Measurements from ENCODE around the gene STK33.

STK33 gene

DNA sequence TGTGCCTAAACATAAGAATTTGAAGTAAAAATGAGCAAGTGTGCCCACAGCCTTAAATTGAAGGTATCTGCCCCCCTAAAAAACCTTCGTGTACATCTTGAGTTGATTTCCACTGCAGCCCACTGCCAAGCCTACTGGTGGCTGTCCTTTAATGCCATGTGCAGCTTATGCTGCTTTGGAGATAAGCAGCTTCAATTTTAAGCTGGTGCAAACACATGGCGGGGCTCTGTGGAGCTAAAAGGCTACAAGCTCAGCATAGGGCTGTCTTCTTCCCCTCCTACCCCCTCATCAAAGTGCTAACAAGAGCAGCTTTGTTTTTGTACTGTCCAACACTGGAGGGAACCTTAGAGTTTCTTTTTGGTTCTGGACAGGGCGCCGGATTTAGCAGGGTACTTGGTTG lies 201.9 kb downstream of the STK33 start:
- in situ Hi-C loops (cut with HindIII; ENCODE audit: low sequenced_read_pairs), result no loop called here
- no peak for DNase-seq (ENCODE audit: low read depth, low spot score)
- TF ChIP-seq, protein P1, sequence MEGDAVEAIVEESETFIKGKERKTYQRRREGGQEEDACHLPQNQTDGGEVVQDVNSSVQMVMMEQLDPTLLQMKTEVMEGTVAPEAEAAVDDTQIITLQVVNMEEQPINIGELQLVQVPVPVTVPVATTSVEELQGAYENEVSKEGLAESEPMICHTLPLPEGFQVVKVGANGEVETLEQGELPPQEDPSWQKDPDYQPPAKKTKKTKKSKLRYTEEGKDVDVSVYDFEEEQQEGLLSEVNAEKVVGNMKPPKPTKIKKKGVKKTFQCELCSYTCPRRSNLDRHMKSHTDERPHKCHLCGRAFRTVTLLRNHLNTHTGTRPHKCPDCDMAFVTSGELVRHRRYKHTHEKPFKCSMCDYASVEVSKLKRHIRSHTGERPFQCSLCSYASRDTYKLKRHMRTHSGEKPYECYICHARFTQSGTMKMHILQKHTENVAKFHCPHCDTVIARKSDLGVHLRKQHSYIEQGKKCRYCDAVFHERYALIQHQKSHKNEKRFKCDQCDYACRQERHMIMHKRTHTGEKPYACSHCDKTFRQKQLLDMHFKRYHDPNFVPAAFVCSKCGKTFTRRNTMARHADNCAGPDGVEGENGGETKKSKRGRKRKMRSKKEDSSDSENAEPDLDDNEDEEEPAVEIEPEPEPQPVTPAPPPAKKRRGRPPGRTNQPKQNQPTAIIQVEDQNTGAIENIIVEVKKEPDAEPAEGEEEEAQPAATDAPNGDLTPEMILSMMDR (IDR thresholded peaks at IDR 0.05; ENCODE audit: low read depth, low read length), result no peak
- H3K4me3 ChIP-seq (ENCODE audit: low read depth, low read length), result no peak overlapping the region

DNA sequence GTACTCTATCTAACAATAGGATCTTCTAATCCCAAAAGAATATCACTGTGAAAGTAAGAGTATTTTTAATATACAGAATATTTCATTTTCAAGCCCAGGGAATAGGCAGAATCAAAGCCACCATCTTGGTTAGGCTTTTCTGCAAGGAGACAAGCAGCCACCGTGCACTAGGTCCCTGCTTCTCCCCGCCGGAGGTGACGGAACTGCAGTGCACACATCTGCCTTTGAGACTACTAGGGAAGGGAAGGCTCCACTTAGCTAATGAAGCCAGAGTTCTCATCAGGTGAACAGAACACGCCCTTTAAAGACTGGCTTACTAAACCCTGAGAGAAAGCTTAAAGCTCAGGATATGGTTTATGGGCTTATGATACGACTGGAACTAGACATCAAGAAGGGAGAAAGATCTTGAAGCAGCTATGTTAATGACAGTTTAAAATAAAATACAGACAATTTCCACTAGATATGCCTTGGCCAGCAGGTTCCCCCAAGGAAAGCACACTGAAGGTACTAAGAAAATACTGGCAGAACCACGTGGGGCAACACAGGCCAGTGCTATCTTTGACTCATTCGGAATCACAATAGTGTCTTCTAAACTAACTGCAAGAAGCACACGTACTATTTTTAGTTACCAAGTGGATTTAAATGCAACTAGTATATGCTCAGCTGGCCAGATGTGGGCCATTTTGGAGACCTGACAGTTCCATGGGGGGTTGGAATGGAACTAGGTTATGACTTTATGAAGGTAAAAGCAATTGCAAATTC lies 203.0 kb downstream of the STK33 start:
- DNase-seq (ENCODE audit: low read depth, low spot score), result no peak
- in situ Hi-C loops (cut with HindIII; ENCODE audit: low sequenced_read_pairs), result no loop called here
- TF ChIP-seq, protein P1 (IDR thresholded peaks at IDR 0.05; ENCODE audit: low read depth, low read length), result no peak
- H3K4me3 ChIP-seq (ENCODE audit: low read depth, low read length), result no peak overlapping the region

DNA sequence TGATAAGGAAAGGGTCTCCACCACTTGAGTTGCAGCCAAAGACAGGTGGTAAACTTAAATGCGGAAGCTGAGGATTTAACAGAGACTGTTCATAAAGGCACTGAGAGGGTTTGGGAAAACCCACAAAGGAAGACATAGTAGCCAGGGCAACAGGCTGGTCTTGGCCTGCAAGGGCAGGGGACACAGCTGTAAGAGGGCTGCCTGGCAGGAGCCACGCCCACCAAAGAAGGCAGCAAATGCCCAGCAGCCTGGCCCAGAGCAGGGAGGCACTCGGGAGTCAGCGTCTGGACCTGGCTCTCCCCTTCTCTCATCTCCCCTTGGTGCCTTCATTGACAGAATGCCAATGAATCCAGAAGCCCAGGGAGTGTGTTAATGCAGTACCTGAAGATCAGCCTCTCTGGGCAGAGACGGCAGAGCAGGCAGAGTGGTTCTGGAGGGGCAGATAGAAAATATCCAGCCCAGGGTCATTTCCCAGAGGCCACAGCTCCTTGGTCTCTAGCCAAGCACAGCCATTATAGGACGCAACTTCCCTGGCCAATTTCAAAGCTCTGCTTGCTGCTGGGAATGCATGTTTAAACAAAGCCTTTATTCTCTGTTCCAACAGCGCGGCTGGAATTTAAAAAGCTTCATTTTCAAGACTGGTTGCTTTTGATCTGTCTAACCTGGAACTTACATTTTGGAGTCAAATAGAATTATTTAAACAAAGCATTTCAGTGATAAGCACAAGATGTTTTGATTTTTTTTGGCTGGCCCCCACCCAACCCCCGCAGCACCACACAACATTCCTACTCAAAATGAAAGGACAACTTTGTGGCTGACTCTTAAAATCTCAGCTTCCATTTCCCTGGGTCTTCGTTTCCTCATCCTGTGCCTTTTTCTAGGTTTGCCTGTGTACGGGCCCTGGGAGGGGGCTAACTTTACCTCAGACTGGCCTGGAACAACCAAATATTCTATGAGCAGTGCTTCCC lies 204.7 kb downstream of the STK33 start:
- in situ Hi-C loops (cut with HindIII; ENCODE audit: low sequenced_read_pairs), result no loop called here
- TF ChIP-seq, protein P1 (IDR thresholded peaks at IDR 0.05; ENCODE audit: low read depth, low read length), result no peak
- H3K4me3 ChIP-seq (ENCODE audit: low read depth, low read length), result no peak overlapping the region
- DNase-seq (ENCODE audit: low read depth, low spot score), result peak; percentile 37

DNA sequence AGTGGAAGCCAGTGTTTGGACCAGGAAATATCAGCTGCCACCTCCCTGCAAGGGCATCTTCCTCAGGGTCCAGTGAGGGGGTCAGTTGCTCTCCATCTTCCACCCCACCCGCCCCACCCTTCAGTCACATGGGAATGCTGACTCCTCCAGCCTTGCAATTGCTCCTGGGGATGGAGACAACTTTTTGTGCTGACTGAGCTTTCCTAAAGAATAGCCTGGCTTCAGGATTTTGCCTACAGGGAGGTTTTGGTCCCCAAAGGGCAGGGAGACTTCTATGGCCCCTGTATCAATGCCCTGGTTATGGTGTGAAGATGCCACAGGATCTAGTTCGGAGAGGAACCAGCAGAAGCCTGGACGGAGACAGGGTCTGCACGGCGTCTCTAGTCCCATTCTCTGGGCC lies 206.3 kb downstream of the STK33 start:
- DNase-seq (ENCODE audit: low read depth, low spot score), result no peak
- no peak overlapping the region for H3K4me3 ChIP-seq (ENCODE audit: low read depth, low read length)
- TF ChIP-seq, protein P1 (IDR thresholded peaks at IDR 0.05; ENCODE audit: low read depth, low read length), result no peak
- in situ Hi-C loops (cut with HindIII; ENCODE audit: low sequenced_read_pairs), result no loop called here

DNA sequence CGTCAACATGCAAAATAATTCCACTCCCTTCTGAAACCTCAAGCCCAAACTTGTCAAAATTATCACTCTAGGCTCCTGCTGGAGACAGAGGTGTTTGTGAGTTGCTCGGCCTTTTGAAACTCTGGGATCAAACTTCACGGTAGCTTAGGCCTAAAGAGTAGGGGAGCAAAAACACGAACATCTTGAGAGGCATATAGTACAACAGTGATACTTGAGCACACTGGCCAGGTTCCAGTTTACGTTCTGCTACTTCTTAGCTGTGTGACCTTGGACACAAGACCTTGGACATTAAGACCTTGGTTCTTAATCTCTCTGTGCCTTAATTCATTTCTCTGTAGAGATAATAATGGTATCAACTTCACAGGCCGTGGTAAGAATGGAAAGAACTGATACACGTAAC lies 206.9 kb downstream of the STK33 start:
- TF ChIP-seq, protein P1 (IDR thresholded peaks at IDR 0.05; ENCODE audit: low read depth, low read length), result no peak
- in situ Hi-C loops (cut with HindIII; ENCODE audit: low sequenced_read_pairs), result no loop called here
- DNase-seq (ENCODE audit: low read depth, low spot score), result no peak
- no peak overlapping the region for H3K4me3 ChIP-seq (ENCODE audit: low read depth, low read length)

DNA sequence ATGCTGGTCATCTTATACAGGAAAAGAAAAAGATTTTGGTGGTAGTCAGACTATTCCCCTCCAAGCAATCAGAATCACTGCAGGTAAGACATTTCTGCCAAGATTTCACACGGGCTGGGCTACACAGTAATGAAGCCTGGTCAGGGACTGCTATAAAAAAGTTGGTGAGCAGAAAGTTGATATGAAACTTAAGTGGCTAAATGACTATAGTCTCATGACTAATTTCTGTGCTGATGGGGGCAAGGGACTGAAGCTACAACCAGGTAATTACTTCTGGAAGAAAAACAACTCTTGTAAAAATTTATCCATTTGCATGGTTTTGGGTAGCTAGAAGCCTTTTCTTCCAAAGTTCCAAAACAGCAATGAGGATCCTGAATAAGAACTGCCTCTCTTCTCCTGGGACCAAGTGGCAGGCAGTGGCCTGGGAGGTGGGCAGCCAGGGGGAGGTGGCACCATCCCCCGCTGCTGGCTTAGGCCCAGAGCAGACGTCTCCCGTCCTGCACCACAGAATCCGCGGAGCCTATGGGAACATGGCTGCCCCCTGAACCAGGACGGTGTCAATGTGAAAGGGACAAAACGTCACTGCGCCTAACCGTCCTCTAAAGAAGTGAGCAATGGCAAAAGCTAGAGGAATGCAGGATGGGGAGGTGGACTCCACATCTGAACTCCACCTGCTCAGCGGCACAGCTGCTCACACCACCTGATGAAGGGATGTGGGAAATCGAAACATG lies 207.7 kb downstream of the STK33 start:
- H3K4me3 ChIP-seq (ENCODE audit: low read depth, low read length), result no peak overlapping the region
- no peak for DNase-seq (ENCODE audit: low read depth, low spot score)
- in situ Hi-C loops (cut with HindIII; ENCODE audit: low sequenced_read_pairs), result no loop called here
- TF ChIP-seq, protein P1 (IDR thresholded peaks at IDR 0.05; ENCODE audit: low read depth, low read length), result no peak

All from astrocyte of the spinal cord (primary cell).